H1 (cell line): Measurements from ENCODE around the gene PPP1R1B. TPM values are rescaled to one million over a fixed set of nuclear protein-coding genes. Genes with fewer than 3 reads are reported as not detected.

Experiments
- CTCF ChIA-PET: fragments of 300-600 bp; sonication (Branson Sonifier 250); formaldehyde crosslinking; loops from one replicate; lab custom pipeline; 2021; ENCODE audit not compliant: partially characterized antibody; lab: Charles Lee
- POLR2A ChIA-PET: fragments of 300-600 bp; sonication (Branson Sonifier 250); formaldehyde crosslinking; loops from one replicate; lab custom pipeline; 2021; ENCODE audit warnings: inconsistent platforms; ENCODE audit not compliant: partially characterized antibody; lab: Charles Lee
- DNase-seq, 2 experiments: peaks; one replicate each; pipeline versions ENCODE4 v3.0.0 to v3.0.0-alpha.2; 2010 to 2022; ENCODE audit warnings: low spot score in 2 of 2, low read depth in 1 of 2, mixed read lengths in 1 of 2
- FAIRE-seq: peaks from 2 replicates; lab custom pipeline; 2011; peaks lifted over from hg19 to GRCh38; lab: Jason Lieb, UNC
- H2AFZ ChIP-seq: 2 replicates; pipeline ENCODE4 v1.8.1; 2012; ENCODE audit warnings: low read length, inconsistent platforms
- H2AK5ac ChIP-seq: 2 replicates; pipeline ENCODE4 v1.6.1; 2013; ENCODE audit warnings: low read depth, low read length
- H2BK120ac ChIP-seq: replicated peaks from 2 replicates; pipeline ENCODE3; 2013; ENCODE audit warnings: low read depth, low read length, inconsistent platforms
- H2BK12ac ChIP-seq: 2 replicates; pipeline ENCODE4 v1.6.1; 2013; ENCODE audit warnings: low read depth, low read length
- H2BK15ac ChIP-seq: 2 replicates; pipeline ENCODE4 v1.6.1; 2013; ENCODE audit warnings: low read length
- H2BK20ac ChIP-seq: 2 replicates; pipeline ENCODE4 v1.6.1; 2013; ENCODE audit warnings: low read length
- H2BK5ac ChIP-seq: 2 replicates; pipeline ENCODE4 v1.6.1; 2013; ENCODE audit warnings: low read depth, low read length
- H3K14ac ChIP-seq: 2 replicates; pipeline ENCODE4 v1.6.1; 2013; ENCODE audit warnings: inconsistent platforms; ENCODE audit not compliant: insufficient read length
- H3K18ac ChIP-seq: 2 replicates; pipeline ENCODE4 v1.6.1; 2013; ENCODE audit warnings: low read length; ENCODE audit errors: extremely low read depth
- H3K23ac ChIP-seq: 2 replicates; pipeline ENCODE4 v1.6.1; 2013; ENCODE audit warnings: inconsistent platforms; ENCODE audit not compliant: insufficient read length
- H3K23me2 ChIP-seq: 2 replicates; pipeline ENCODE4 v1.6.1; 2013; ENCODE audit warnings: low read depth, low read length
- H3K27ac ChIP-seq: 2 replicates; pipeline ENCODE4 v1.6.1; 2011; ENCODE audit warnings: low read depth, low read length, inconsistent platforms
- H3K27me3 ChIP-seq, 4 experiments: replicated peaks in 1 of 4; 1 replicate in 1 of 4; 2 replicates in 3 of 4; pipeline versions ENCODE4 v1.6.1 to v1.8.1; 2011 to 2013; ENCODE audit warnings: low read length in 3 of 4, mild to moderate bottlenecking in 3 of 4, inconsistent platforms in 2 of 4, mixed read lengths in 2 of 4, moderate library complexity in 1 of 4; ENCODE audit not compliant: control insufficient read depth in 3 of 4, insufficient read depth in 3 of 4; ENCODE audit errors: extremely low read depth in 1 of 4
- H3K36me3 ChIP-seq, 4 experiments: 2 replicates each; pipeline versions ENCODE4 v1.6.1 to v1.8.1; 2011 to 2013; ENCODE audit warnings: mild to moderate bottlenecking in 4 of 4, low read length in 3 of 4, moderate library complexity in 2 of 4, control low read depth in 1 of 4, inconsistent platforms in 1 of 4; ENCODE audit not compliant: insufficient read depth in 4 of 4, control insufficient read depth in 2 of 4
- H3K4ac ChIP-seq: replicated peaks from 2 replicates; pipeline ENCODE3; 2013; ENCODE audit warnings: low read length, low read depth, mixed read lengths, inconsistent platforms; ENCODE audit not compliant: insufficient read length
- H3K4me1 ChIP-seq, 4 experiments: replicated peaks in 1 of 4; 1 replicate in 1 of 4; 2 replicates in 3 of 4; pipeline versions ENCODE4 v1.6.1 to v1.8.1; 2011 to 2013; ENCODE audit warnings: low read length in 3 of 4, inconsistent platforms in 2 of 4, mixed read lengths in 1 of 4; ENCODE audit not compliant: insufficient read depth in 4 of 4, control insufficient read depth in 3 of 4
- H3K4me2 ChIP-seq, 2 experiments: 2 replicates each; pipeline versions ENCODE4 v1.6.1 to v1.8.1; 2011 to 2013; ENCODE audit warnings: low read depth in 2 of 2, low read length in 2 of 2, control low read depth in 1 of 2, inconsistent platforms in 1 of 2, mild to moderate bottlenecking in 1 of 2; ENCODE audit not compliant: insufficient read depth in 1 of 2
- H3K4me3 ChIP-seq, 4 experiments: fragments of 200-600, 300-600 bp in 1 of 4; sonication (generic), shearing (Covaris generic), sonication (Bioruptor Twin) in 1 of 4; 2 replicates each; pipeline versions ENCODE4 v1.5.1 to v1.8.1; 2011 to 2016; ENCODE audit warnings: low read length in 4 of 4, low read depth in 3 of 4, control low read depth in 2 of 4, inconsistent platforms in 2 of 4, mild to moderate bottlenecking in 2 of 4, mixed read lengths in 1 of 4, moderate library complexity in 1 of 4; ENCODE audit not compliant: insufficient read depth in 2 of 4; ENCODE audit errors: extremely low read depth in 1 of 4
- H3K56ac ChIP-seq: replicated peaks from 2 replicates; pipeline ENCODE3; 2013; ENCODE audit warnings: low read depth, mild to moderate bottlenecking, mixed read lengths, low read length, inconsistent platforms; ENCODE audit not compliant: insufficient read length
- H3K79me1 ChIP-seq: 2 replicates; pipeline ENCODE4 v1.6.1; 2013; ENCODE audit warnings: low read depth, low read length, control low read depth
- H3K79me2 ChIP-seq, 2 experiments: 2 replicates each; pipeline versions ENCODE4 v1.6.1 to v1.8.1; 2012 to 2013; ENCODE audit warnings: low read length in 2 of 2, mild to moderate bottlenecking in 2 of 2, inconsistent platforms in 1 of 2; ENCODE audit not compliant: insufficient read depth in 2 of 2, control insufficient read depth in 1 of 2
- H3K9ac ChIP-seq, 4 experiments: replicated peaks in 1 of 4; 1 replicate in 1 of 4; 2 replicates in 3 of 4; pipeline versions ENCODE4 v1.6.1 to v1.8.1; 2011 to 2013; ENCODE audit warnings: low read depth in 3 of 4, low read length in 3 of 4, control low read depth in 2 of 4, mild to moderate bottlenecking in 2 of 4, moderate library complexity in 2 of 4, inconsistent platforms in 1 of 4; ENCODE audit errors: extremely low read depth in 1 of 4
- H3K9me3 ChIP-seq, 2 experiments: 2 replicates each; pipeline versions ENCODE4 v1.6.1 to v1.8.1; 2012 to 2013; ENCODE audit warnings: mild to moderate bottlenecking in 2 of 2, moderate library complexity in 2 of 2, control low read depth in 1 of 2, inconsistent platforms in 1 of 2, low read depth in 1 of 2, low read length in 1 of 2, mixed read lengths in 1 of 2; ENCODE audit not compliant: insufficient read depth in 2 of 2
- H4K20me1 ChIP-seq, 2 experiments: replicated peaks in 1 of 2; 2 replicates each; pipeline versions ENCODE3 to v1.8.1; 2011 to 2013; ENCODE audit warnings: inconsistent platforms in 2 of 2, low read length in 2 of 2, mild to moderate bottlenecking in 1 of 2; ENCODE audit not compliant: insufficient read depth in 2 of 2, control insufficient read depth in 1 of 2
- H4K5ac ChIP-seq: 2 replicates; pipeline ENCODE4 v1.6.1; 2013; ENCODE audit warnings: low read length, low read depth, mixed read lengths, inconsistent platforms; ENCODE audit not compliant: insufficient read length
- H4K8ac ChIP-seq: 2 replicates; pipeline ENCODE4 v1.8.0; 2013; ENCODE audit warnings: mild to moderate bottlenecking, moderate library complexity, low read length, inconsistent platforms; ENCODE audit not compliant: insufficient read depth; ENCODE audit errors: extremely low read depth
- H4K91ac ChIP-seq: replicated peaks from 2 replicates; pipeline ENCODE3; 2013; ENCODE audit warnings: low read length, mixed read lengths, inconsistent platforms; ENCODE audit not compliant: insufficient read length
- CTBP2 ChIP-seq: IDR thresholded peaks from 2 replicates; pipeline ENCODE4 v1.7.0; 2011; ENCODE audit warnings: borderline replicate concordance, mild to moderate bottlenecking, moderate library complexity, mixed read lengths, low read length; ENCODE audit not compliant: insufficient read depth, insufficient read length
- HDAC6 ChIP-seq: IDR thresholded peaks from one replicate; pipeline ENCODE4 v1.7.1; 2012; ENCODE audit warnings: low read depth, mild to moderate bottlenecking, inconsistent platforms, low read length, moderate library complexity
- SRF ChIP-seq: IDR thresholded peaks from 2 replicates; pipeline ENCODE4 v1.6.1; 2011; ENCODE audit warnings: mild to moderate bottlenecking, low read depth, low read length, moderate library complexity
- TEAD4 ChIP-seq: IDR thresholded peaks from 2 replicates; pipeline ENCODE4 v1.6.1; 2012; ENCODE audit warnings: low read depth, low read length, inconsistent platforms, mixed read lengths
- WGBS, 2 experiments: shearing (Covaris generic) in 1 of 2; methylation state at CpG; one replicate each; pipeline versions ENCODE4 v1.1.6 to v1.1.7; 2013 to 2015; ENCODE audit warnings: low lambda C conversion rate in 2 of 2, mixed read lengths in 2 of 2, inconsistent platforms in 1 of 2, low coverage in 1 of 2, missing lambda C conversion rate in 1 of 2; ENCODE audit not compliant: insufficient replicate concordance in 2 of 2, insufficient coverage in 1 of 2, insufficient read length in 1 of 2; ENCODE audit errors: extremely low coverage in 1 of 2, missing lambda C conversion rate in 1 of 2; 5-methylcytosine and 5-hydroxymethylcytosine counted together
- polyA plus RNA-seq, 7 experiments: library from polyadenylated mRNA; depleted of rRNA in 3 of 7; stranded (reverse) in 5 of 7; unstranded in 2 of 7; fragments of >200 nt in 5 of 7; fragments of 200-250 nt in 2 of 7; gene quantifications; 1 replicate in 5 of 7; 2 replicates in 1 of 7; 4 replicates in 1 of 7; pipeline versions ENCODE4 v1.2.1 to v1.2.3, GENCODE V29; 2011 to 2013; ENCODE audit warnings: missing spikeins in 2 of 7, mixed read lengths in 2 of 7
- total RNA-seq: library from RNA; stranded (reverse); fragmentation: NEBNext Ultra II Directional; extraction: Animal tissue kit (Norgen Biotek cat#: 25700); gene quantifications from 2 replicates; pipeline ENCODE4 v1.2.1, GENCODE V29; 2021

Gene PPP1R1B
- total and polyA plus RNA-seq, 2 of the 8 experiments (the other 6 are each of a cell fraction or from before 2014, with no cell fraction given), result 10.7 to 22.3 TPM

DNA sequence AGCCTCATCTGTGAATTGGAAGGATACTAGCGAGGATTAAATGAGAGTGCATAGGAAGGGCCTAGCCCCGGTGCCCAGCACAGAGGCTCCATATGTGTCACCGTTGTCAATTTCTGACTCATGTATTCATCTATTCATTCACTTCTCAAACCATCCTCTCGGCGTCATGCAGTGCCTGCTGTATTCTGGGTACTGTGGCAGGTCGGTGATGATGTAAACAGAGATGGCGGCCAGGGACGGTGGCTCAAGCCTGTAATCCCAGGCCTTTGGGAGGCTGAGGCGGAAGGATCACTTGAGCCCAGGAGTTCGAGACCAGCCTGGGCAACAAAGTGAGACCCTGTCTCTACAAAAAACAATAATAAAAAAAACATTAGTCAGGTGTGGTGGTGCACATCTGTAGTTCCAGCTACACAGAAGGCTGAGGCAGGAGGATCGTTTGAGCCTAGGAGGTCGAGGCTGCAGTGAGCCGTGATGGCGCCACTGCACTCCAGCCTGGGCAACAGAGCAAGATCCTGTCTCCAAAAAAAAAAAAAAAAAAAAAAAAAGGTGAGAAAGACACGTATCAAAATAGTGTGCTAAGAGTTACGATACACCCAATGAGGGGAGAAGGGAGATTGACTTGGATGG, 4.3 kb upstream of the PPP1R1B start:
- no peak overlapping the region for H2BK120ac ChIP-seq

More for the DNA sequence above, 4.3 kb upstream of the PPP1R1B start:
- Histone ChIP-seq H2BK12ac (no peak overlapping the region), H3K14ac (no peak overlapping the region), H3K18ac (no peak overlapping the region), H3K4me3 (no peak overlapping the region), H4K91ac (no peak overlapping the region), H3K79me1 (no peaks in the 10 kb centered on the region), H2BK5ac (no peak overlapping the region), H3K4me2 (peak overlapping the region in 1 of 2 experiments; percentile 35; a peak in 1 of 4 replicates), H3K9me3 (no peaks in the 10 kb centered on the region), H2BK20ac (no peak overlapping the region), H3K27ac (no peak overlapping the region), H3K56ac (no peak overlapping the region), H2AFZ (no peak overlapping the region), H4K20me1 (peaks cover 0 to 1% of the 10 kb centered on the region in 2 experiments), H2BK15ac (no peak overlapping the region), H3K9ac (no peak overlapping the region), H2AK5ac (no peak overlapping the region), H3K79me2 (no peaks in the 10 kb centered on the region), H3K27me3 (peaks cover 12 to 53% (median 49%) of the 10 kb centered on the region in 4 experiments), H3K4me1 (peaks cover 0 to 17% (median 13%) of the 10 kb centered on the region in 4 experiments; a peak in 6 of 7 replicates), H3K23me2 (peaks cover 18% of the 10 kb centered on the region), H3K23ac (no peak overlapping the region), H4K8ac (no peak overlapping the region), H3K36me3 (no peaks in the 10 kb centered on the region), H3K4ac (no peak overlapping the region), H4K5ac (no peak overlapping the region)
- ChIA-PET CTCF (interaction anchor here (0.7 to 49.2 kb wide), 33 partner anchors 1 to 358 kb away, joined by 3 to 1885 read pairs (median 7); partner anchors contain the start of genes ERBB2, MIEN1, NEUROD2 and PGAP3), POLR2A (interaction anchor here (0.6 to 2.8 kb wide), 9 partner anchors 9 to 108 kb away, joined by 3 to 11 read pairs (median 5); partner anchors contain the start of genes ERBB2, MIEN1 and PGAP3)
- TF ChIP-seq SRF (no peak), TEAD4 (no peak), CTBP2 (no peak), HDAC6 (no peak)
- DNase-seq (no peak), FAIRE-seq (no peak)
- WGBS, 2 experiments, result 81% methylated on average over 16 of the region's 16 CpGs; no CpG with 5 or more reads in 1 of the 2 experiments
